ENCODE measurements around the gene HSPA4. TPM values are rescaled to one million over a fixed set of nuclear protein-coding genes. Genes with fewer than 3 reads are reported as not detected.

HSPA4 gene
- total and polyA plus RNA-seq, 2 of the 4 experiments (the other 2 are of a cell fraction), result 34.9 to 120 TPM

- Histone ChIP-seq H3K27me3 (ENCODE audit: control insufficient read depth, insufficient read depth, low read length) (peaks cover 20% of the 10 kb centered on the region; the same call in 1 of the 2 replicates), H3K4me2 (ENCODE audit: low read depth, low read length) (no peak overlapping the region), H2BK20ac (ENCODE audit: low read depth, low read length) (no peak overlapping the region), H2AK9ac (replicated peaks; ENCODE audit: low read depth, low read length, poor library complexity) (no peak overlapping the region), H3K9me1 (ENCODE audit: insufficient read depth, low read length) (no peaks in the 10 kb centered on the region), H4K8ac (ENCODE audit: low read depth in 2 of 2, low read length in 2 of 2) (no peak overlapping the region), H3K4ac (ENCODE audit: low read depth, low read length) (no peak overlapping the region), H2AFZ (replicated peaks; ENCODE audit: low read length, poor library complexity) (no peak overlapping the region), H4K91ac (ENCODE audit: insufficient read depth, low read depth, low read length) (no peak overlapping the region), H3K56ac (ENCODE audit: extremely low read depth, insufficient read depth, low read length) (no peak overlapping the region), H2BK120ac (ENCODE audit: low read depth, low read length) (no peak overlapping the region), H3K36me3 (ENCODE audit: control insufficient read depth, insufficient read depth, low read length) (no peaks in the 10 kb centered on the region), H3K27ac (ENCODE audit: insufficient read depth, low read length) (no peak overlapping the region), H4K5ac (ENCODE audit: low read depth, low read length) (no peak overlapping the region), H3K4me1 (ENCODE audit: control insufficient read depth, insufficient read depth, low read length) (no peaks in the 10 kb centered on the region), H3K4me3 (ENCODE audit: insufficient read depth, low read depth, low read length) (no peak overlapping the region), H3K9ac (ENCODE audit: low read depth, low read length) (no peak overlapping the region), H3K23ac (ENCODE audit: low read depth, low read length) (no peak overlapping the region), H3K18ac (ENCODE audit: low read depth, low read length) (no peak overlapping the region), H2BK15ac (ENCODE audit: low read depth, low read length) (no peak overlapping the region), H3K9me3 (ENCODE audit: control insufficient read depth, insufficient read depth, low read length) (no peaks in the 10 kb centered on the region), H4K20me1 (ENCODE audit: insufficient read depth, low read length) (no peaks in the 10 kb centered on the region), H3K14ac (replicated peaks; ENCODE audit: low read depth, low read length) (no peak overlapping the region), H3K79me1 (ENCODE audit: low read depth in 1 of 2, low read length in 2 of 2) (no peaks in the 10 kb centered on the region), H2BK5ac (ENCODE audit: low read depth, low read length, poor library complexity, severe bottlenecking) (no peak overlapping the region), H2AK5ac (ENCODE audit: low read depth, low read length) (no peak overlapping the region)
- TF ChIP-seq CTCF (conservative IDR thresholded peaks at IDR 0.05; ENCODE audit: low read depth, low read length), result no peak
- no peak for TF ChIP-seq USF2 (IDR thresholded peaks at IDR 0.05; ENCODE audit: low read depth, low read length)
- no peak for TF ChIP-seq ELK1 (IDR thresholded peaks at IDR 0.05; ENCODE audit: borderline replicate concordance, low read depth, low read length)
- no peak for TF ChIP-seq MXI1 (IDR thresholded peaks at IDR 0.05; ENCODE audit: borderline replicate concordance, low read depth, low read length)
- no peak for TF ChIP-seq RCOR1 (IDR thresholded peaks at IDR 0.05; ENCODE audit: insufficient replicate concordance, low read length)
- TF ChIP-seq CHD1 (IDR thresholded peaks at IDR 0.05; ENCODE audit: low read depth, low read length), result no peak
- TF ChIP-seq RAD21 (IDR thresholded peaks at IDR 0.05; ENCODE audit: low read length), result no peak
- TF ChIP-seq RFX5 (IDR thresholded peaks at IDR 0.05; ENCODE audit: low read depth, low read length), result no peak
- in situ Hi-C loops (cut with MboI; ENCODE audit: low sequenced_read_pairs) (no loop called here), intact Hi-C loops (cut with micrococcal nuclease) (no loop called here), dilution Hi-C loops (cut with HindIII; ENCODE audit: low sequenced_read_pairs, unreplicated experiment) (no loop called here)
- POLR2A ChIA-PET (ENCODE audit: unreplicated experiment), result no interaction called here
- BruUV-seq (replicated peaks), result no TSS peak
- CTCF ChIA-PET, result no interaction called here
- no peak for ATAC-seq (ENCODE audit: low read depth)
- DNase-seq, result no peak
- 43% methylated on average over 3 of the region's 8 CpGs; no CpG with 5 or more reads in 1 of the 2 experiments for WGBS, 2 experiments (ENCODE audit: extremely low coverage in 2 of 2, insufficient read length in 1 of 2)
Observed at GRCh38 chr5:133130387-133131118, 78.7 kb downstream of the HSPA4 start.
